Erythroblast (primary cell): ENCODE data around the gene AGO4.

ENCODE experiments used
- GATA1 ChIP-seq: IDR thresholded peaks from 2 replicates; pipeline ENCODE4 v1.6.1; 2011; ENCODE audit warnings: low read depth, mild to moderate bottlenecking, control low read depth, low read length, moderate library complexity
- POLR2A ChIP-seq: IDR thresholded peaks from 2 replicates; pipeline ENCODE4 v1.6.1; 2011; ENCODE audit warnings: mild to moderate bottlenecking, low read length

GRCh38 chr1:35773711-35774110 is 34.1 kb upstream of the AGO4 start:
- TF ChIP-seq POLR2A: no peak
- no peak for TF ChIP-seq GATA1
